ENCODE data around the gene PLAAT1. TPM values are rescaled to one million over a fixed set of nuclear protein-coding genes. Genes with fewer than 3 reads are reported as not detected.
A peak's percentile ranks its signal among the peaks of the same experiment; 100 is the strongest.

PLAAT1 gene
- total RNA-seq, 1 donor = 0.90 TPM

GRCh38 chr3:193310914-193311723 lies 70.1 kb downstream of the PLAAT1 start:
- DNase-seq (ENCODE audit: low read depth) = no peak
- TF ChIP-seq CTCF (IDR thresholded peaks at IDR 0.05; ENCODE audit: insufficient read depth, low read length) = no peak
- no peak overlapping the region for H3K4me3 ChIP-seq (ENCODE audit: low read depth, low read length)

- DNase-seq (ENCODE audit: low read depth) = no peak
- TF ChIP-seq CTCF (IDR thresholded peaks at IDR 0.05; ENCODE audit: insufficient read depth, low read length) = no peak
- H3K4me3 ChIP-seq (ENCODE audit: low read depth, low read length) = no peak overlapping the region
Measured at GRCh38 chr3:193313061-193313958, 72.3 kb downstream of the PLAAT1 start.

- no peak for DNase-seq (ENCODE audit: low read depth)
- peak; percentile 3 for TF ChIP-seq CTCF (IDR thresholded peaks at IDR 0.05; ENCODE audit: insufficient read depth, low read length)
- no peak overlapping the region for H3K4me3 ChIP-seq (ENCODE audit: low read depth, low read length)
Measured at GRCh38 chr3:193314161-193314560, 73.1 kb downstream of the PLAAT1 start.

GRCh38 chr3:193317682-193318300 lies 76.8 kb downstream of the PLAAT1 start:
- no peak for DNase-seq (ENCODE audit: low read depth)
- no peak for TF ChIP-seq CTCF (IDR thresholded peaks at IDR 0.05; ENCODE audit: insufficient read depth, low read length)
- H3K4me3 ChIP-seq (ENCODE audit: low read depth, low read length) = no peak overlapping the region

Other genes starting within 250 kb of the PLAAT1 start
- not detected in 2 replicates for gene ATP13A5, start 137.5 kb downstream of the PLAAT1 start, total RNA-seq (ENCODE audit: low replicate concordance)